GM21737 (cell line): ENCODE data around the gene ME3.
"Not testable (repeated sequence)": the region's sequence is repeated elsewhere in the genome, so short reads cannot be mapped to it uniquely, and the experiment has no call there.

Experiments
- ATAC-seq: cut with Tn5 transposase; IDR thresholded peaks from one replicate; pipeline ENCODE4 v1.9.1; 2021; ENCODE audit warnings: mild to moderate bottlenecking, moderate library complexity; ENCODE audit not compliant: unreplicated experiment

Gene ME3

GRCh38 chr11:86565801-86566312 lies 106.6 kb downstream of the ME3 start:
- ATAC-seq: no peak

GRCh38 chr11:86565388-86565787 lies 107.0 kb downstream of the ME3 start:
- ATAC-seq: no peak

- not testable (repeated sequence) for ATAC-seq
Observed at GRCh38 chr11:86562842-86563241, 109.6 kb downstream of the ME3 start.

GRCh38 chr11:86559311-86559945 lies 113.0 kb downstream of the ME3 start:
- no peak for ATAC-seq

- ATAC-seq: no peak
Observed at GRCh38 chr11:86558841-86559240, 113.6 kb downstream of the ME3 start.

GRCh38 chr11:86558207-86558606 lies 114.2 kb downstream of the ME3 start:
- no peak for ATAC-seq

- ATAC-seq: no peak
Observed at GRCh38 chr11:86555866-86556265, 116.5 kb downstream of the ME3 start.

GRCh38 chr11:86555401-86555800 lies 117.0 kb downstream of the ME3 start:
- ATAC-seq: no peak

- ATAC-seq: no peak
Observed at GRCh38 chr11:86553265-86553664, 119.2 kb downstream of the ME3 start.

- ATAC-seq: no peak
Observed at GRCh38 chr11:86551288-86552092, 120.9 kb downstream of the ME3 start.

GRCh38 chr11:86550757-86551156 lies 121.7 kb downstream of the ME3 start:
- no peak for ATAC-seq

- ATAC-seq: no peak
Observed at GRCh38 chr11:86548271-86548917, 124.0 kb downstream of the ME3 start.

GRCh38 chr11:86547727-86548126 lies 124.7 kb downstream of the ME3 start:
- no peak for ATAC-seq

- not testable (repeated sequence) for ATAC-seq
Observed at GRCh38 chr11:86541299-86541698, 131.1 kb downstream of the ME3 start.

GRCh38 chr11:86538223-86538548 lies 134.2 kb downstream of the ME3 start:
- ATAC-seq: no peak

GRCh38 chr11:86537541-86538222 lies 134.7 kb downstream of the ME3 start:
- no peak for ATAC-seq

GRCh38 chr11:86535773-86536172 lies 136.6 kb downstream of the ME3 start:
- no peak for ATAC-seq

- ATAC-seq: no peak
Observed at GRCh38 chr11:86524620-86525352, 147.6 kb downstream of the ME3 start.

- no peak for ATAC-seq
Observed at GRCh38 chr11:86523738-86524619, 148.4 kb downstream of the ME3 start.

GRCh38 chr11:86522512-86522911 lies 149.9 kb downstream of the ME3 start:
- not testable (repeated sequence) for ATAC-seq
